Effector CD4-positive, alpha-beta T cell (primary cell): Measurements from ENCODE around the gene SV2B.

Experiments used
- DNase-seq: peaks from one replicate; pipeline ENCODE4 v3.0.0-alpha.2; 2020

SV2B gene

DNA sequence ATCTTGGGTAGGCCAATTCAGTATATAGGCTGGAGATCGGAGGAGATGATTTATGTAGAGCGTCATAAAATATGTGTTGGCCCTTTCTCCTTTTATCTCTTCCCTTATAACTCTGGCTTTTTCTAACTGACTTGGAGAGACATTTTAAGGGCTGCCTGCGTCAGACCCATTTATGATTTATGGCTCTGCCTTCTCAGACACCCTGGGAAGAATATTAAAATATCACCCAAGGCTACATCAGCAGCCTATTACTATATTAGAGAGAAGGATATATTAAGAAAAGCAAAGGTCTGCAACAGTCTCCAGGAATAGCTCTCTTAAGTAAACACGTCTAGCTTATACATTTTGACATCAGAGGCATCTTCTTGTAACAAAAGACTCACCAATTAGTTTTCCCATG is 179.4 kb downstream of the SV2B start:
- DNase-seq: no peak

DNA sequence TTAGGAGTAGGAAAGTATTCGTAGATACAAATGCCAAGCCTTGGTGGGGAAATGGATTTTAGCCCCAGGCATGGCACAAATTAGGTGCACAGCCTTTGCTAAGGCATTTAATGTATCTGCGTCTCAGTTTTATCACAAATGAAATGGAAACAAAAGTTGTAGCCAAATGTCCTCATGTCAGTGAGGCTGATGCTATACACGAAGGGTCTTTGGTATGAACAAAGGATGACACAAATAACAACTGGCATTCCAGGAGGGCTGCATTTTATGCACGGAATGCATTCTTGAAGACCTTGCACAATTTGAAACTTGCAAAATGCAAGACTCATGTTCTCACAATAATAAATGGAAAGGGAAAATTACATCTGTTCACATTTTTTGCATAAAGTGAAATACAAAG is 181.9 kb downstream of the SV2B start:
- no peak for DNase-seq

- DNase-seq: no peak
Observed at GRCh38 chr15:91282486-91282885, 182.4 kb downstream of the SV2B start.

- DNase-seq: no peak
Observed at GRCh38 chr15:91283155-91283554, 183.1 kb downstream of the SV2B start.

GRCh38 chr15:91284758-91285466 is 184.9 kb downstream of the SV2B start:
- no peak for DNase-seq

DNA sequence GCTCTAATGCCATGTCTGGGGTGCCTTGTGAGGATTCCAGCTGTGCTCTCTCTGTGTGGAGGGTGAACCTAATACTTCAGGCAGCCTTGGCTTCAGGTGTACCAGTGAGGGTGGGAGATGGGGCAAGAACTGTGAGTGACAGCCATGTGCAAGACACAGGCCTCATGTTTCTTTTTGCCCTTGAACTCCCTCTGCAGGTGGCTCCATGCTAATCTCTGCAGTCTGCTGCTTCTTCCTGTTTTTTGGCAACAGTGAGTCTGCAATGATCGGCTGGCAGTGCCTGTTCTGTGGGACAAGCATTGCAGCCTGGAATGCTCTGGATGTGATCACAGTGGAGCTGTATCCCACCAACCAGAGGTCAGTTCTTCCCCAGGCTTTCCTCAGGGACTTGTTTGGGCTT is 189.3 kb downstream of the SV2B start:
- no peak for DNase-seq

- no peak for DNase-seq
Observed at GRCh38 chr15:91290553-91290952, 190.5 kb downstream of the SV2B start.

DNA sequence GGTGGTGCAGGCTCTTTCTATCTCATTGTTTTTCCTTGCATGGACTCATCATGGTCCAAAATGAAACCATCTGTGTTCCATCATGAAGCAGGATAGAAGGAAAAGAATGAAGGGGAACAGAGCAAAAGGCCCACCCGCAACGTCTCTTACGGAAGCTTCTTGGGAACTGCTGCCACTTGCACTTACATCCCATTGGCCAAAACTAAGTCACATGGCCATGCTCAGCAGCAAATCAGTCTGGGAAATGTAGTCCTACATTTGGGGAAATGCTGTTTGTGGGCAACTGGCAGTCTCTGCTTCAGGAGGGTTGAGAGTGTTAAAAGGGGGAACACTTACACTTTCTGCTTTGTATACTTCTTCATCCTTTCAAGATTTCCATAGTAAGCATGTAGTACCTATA is 191.6 kb downstream of the SV2B start:
- no peak for DNase-seq

DNA sequence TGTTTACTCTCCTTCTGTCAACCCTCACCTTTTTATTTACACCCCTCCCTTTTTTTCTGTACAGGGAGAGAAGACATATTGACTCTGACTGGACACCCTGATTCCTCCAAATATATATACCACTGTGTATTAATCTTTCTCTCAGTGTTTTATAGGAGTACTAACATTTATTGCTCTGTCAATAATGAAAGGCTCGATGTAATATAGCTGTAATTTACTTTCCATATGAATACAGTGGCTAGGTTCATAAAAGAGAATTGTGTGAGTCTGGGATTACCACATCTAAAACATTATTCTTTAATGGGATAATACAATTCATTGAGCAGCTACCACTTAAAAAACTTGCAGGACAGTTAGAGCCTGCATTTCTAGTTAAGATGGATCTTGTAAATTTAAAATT is 194.3 kb downstream of the SV2B start:
- DNase-seq: no peak

DNA sequence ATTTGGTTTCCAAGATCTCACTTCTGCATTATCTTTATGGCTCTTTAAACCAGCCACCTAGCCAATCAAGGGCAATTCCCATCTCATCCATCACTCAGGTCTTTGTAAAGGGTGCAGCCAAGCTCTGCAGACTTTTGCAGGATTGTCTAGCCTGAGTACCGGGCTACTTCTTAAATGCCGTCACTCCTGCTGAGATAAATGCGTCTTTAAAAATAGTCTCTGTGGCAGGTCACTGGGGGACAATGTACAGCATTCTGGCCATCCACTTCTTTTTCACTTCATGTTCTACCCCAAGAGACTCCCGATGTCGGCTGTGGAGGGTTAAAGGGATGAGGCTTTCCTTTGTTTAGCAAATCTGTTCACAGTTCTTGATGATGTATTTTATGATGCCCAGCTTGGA is 194.7 kb downstream of the SV2B start:
- DNase-seq: no peak

DNA sequence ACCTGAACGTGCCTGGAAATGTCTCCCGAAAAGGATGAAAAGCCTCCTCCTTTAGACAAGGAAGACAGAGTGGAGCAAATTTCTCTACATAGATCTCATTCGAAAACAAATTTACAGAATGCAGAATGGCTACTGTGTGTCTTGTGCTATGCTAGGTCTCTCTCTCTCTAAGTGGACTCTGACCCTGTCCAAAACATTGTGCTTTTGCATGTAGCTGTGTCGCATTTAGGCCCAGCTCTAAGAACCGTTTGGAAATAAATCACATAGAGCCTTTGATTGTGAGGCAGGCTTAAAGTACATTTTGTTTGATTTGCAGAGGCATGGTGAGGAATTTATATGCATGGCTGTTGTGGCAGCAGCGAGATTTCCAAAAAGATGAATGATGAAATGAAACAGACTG is 198.0 kb downstream of the SV2B start:
- DNase-seq: no peak

DNA sequence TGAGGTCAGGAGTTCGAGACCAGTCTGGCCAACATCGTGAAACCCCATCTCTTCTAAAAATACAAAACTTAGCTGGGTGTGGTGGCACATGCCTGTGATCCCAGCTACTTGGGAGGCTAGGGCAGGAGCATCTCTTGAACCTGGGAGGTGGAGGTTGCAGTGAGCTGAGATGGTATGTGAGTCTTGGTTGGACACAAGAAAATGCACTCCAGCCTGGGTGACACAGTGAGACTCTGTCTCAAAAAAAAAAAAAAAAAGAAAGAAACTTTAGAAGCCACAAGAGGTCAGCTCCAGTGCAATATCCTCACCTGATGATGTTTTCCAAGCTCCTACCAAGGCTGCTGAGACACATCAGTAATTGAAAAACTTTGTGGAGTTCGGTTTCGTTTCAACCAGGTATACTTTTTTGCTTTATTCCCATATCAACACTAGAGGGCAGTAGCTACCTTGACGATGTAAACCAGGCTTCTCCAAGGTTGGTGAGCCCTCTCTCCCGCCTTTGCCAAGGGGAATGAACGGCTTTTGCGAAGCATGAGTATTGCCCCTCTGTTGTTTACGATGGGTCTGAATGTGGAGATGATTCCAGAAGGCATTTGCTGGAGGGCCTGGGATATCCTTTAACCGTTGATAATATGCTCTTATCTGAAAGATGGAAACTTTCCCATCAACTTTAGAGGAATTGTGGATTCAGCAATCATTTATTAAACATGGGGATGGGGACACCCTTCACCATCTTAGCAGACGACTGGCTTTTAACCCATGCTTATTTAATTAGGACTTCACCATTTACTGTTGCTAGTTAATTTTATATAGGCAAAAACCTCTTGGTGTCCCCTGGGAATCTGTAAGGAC is 202.8 kb downstream of the SV2B start:
- no peak for DNase-seq

DNA sequence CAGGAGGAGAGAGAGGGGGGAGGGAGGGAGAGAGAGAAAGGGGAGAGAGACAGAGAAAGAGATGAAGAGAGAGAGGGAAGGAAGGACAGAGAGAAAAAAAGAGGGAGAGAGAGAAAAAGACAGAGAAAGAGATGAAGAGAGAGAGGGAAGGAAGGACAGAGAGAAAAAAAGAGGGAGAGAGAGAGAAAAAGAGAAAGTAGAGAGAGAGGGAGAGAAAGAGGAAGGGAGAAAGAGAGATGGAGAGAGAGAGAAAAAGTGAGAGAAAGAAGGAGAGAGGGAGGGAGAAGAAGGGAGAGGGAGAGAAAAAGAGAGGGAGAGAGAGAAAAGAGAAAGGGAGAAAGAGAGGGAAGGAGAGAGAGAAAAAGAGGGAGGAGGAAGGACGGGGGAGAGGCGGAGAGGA is 204.2 kb downstream of the SV2B start:
- no peak for DNase-seq

DNA sequence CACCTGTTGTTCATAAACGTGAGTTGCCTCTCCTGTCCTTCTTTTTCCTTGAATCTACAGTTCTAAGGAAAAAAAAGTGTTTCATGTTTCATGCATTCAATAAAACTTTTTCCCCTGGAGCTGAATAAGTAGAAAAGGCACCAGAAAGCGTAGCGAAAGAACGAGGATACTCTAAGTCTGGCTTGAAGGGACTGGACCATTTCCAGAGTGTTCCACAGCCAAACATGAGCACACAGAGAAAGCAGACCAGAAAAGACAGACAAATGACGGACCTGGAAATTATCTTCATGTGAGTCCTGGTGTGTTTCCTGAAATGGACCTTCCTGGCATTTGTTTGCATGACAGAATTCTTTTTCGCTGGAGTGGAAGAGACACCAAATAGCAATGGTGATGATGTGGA is 204.7 kb downstream of the SV2B start:
- no peak for DNase-seq

DNA sequence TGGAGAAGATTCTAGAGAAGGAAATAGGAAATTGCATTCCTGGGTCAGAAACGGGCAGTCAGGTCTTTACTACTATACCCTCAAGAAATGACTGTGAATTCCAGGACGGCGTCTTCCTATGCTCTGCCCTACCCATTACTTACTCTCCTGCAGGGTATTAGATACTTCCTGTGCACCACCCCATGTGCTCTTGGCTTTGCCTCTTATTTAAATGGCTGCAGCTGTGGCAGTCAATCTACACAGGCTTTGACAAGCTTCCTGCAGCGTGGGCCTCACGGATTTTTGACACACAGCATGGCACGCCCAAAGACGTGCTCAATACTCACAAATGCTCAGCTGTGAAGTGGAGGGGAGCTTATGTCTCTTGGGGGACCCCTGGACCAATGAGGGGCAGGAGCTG is 206.1 kb downstream of the SV2B start:
- DNase-seq: no peak

DNA sequence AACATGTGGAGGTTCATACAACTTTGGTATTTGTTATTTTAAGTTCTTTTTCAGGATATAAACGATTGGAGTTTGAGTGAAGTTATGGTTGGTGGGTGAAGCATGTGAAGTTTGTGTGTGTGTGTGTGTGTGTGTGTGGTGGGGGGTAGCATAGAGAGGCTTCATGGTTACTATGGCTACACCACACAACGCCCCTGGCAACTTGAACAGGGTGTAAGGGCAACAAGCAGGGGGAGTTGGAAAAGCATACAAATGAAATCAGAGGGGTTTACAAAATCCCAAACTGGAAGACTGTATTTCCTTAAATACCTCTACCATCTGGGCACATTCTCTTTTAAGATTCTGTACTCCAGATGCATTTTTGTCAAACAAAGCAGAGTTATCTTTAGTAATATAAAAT is 207.5 kb downstream of the SV2B start:
- no peak for DNase-seq

- no peak for DNase-seq
Observed at GRCh38 chr15:91308199-91308598, 208.1 kb downstream of the SV2B start.

GRCh38 chr15:91308855-91309254 is 208.8 kb downstream of the SV2B start:
- DNase-seq: no peak

DNA sequence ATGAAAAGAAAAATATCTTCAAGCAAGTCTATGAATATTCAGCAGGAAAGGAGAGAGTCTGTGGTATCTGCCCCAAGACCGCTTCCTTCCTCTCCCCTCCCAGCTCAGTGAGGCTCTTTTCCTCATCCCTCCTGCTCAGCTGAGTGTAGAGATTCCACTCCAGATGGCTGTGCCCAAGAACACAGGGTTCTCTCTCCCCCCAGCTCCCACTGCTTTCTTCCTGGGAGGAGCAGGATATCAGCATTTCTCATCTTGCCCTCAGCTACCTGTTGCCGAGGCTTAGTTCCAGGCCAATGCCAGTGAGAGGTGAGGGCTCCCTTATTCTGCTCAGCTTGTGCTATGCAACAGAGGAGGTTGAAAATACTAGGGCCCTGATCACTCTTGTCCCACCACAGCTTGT is 211.9 kb downstream of the SV2B start:
- DNase-seq: no peak

- DNase-seq: no peak
Observed at GRCh38 chr15:91316126-91316525, 216.1 kb downstream of the SV2B start.

- DNase-seq: no peak
Observed at GRCh38 chr15:91318516-91318915, 218.5 kb downstream of the SV2B start.

GRCh38 chr15:91318931-91319330 is 218.9 kb downstream of the SV2B start:
- no peak for DNase-seq

GRCh38 chr15:91319371-91320059 is 219.5 kb downstream of the SV2B start:
- DNase-seq: no peak

GRCh38 chr15:91320101-91320500 is 220.0 kb downstream of the SV2B start:
- no peak for DNase-seq
